ENCODE measurements around the gene LPAR3.

- TF ChIP-seq CTCF (IDR thresholded peaks at IDR 0.05) = no peak
- TF ChIP-seq HOXB13 (CRISPR knock-in tag; IDR thresholded peaks at IDR 0.05; ENCODE audit: low read depth) = no peak
- TF ChIP-seq NFE2L2 (conservative IDR thresholded peaks at IDR 0.05; ENCODE audit: low read length) = no peak
- no peak for TF ChIP-seq CHD4 (IDR thresholded peaks at IDR 0.05; ENCODE audit: borderline replicate concordance)
- TF ChIP-seq KDM1A (IDR thresholded peaks at IDR 0.05; ENCODE audit: low read depth) = no peak
Measured at GRCh38 chr1:84861516-84861915, 31.5 kb downstream of the LPAR3 start.
